GM19193 (cell line): ENCODE measurements around the gene ELANE.

Experiments used
- POLR2A ChIP-seq: IDR thresholded peaks from 4 replicates; pipeline ENCODE4 v1.6.1; 2011; ENCODE audit not compliant: insufficient read depth, insufficient read length; ENCODE audit errors: extremely low read depth

The ELANE gene

GRCh38 chr19:810883-811489, 41.1 kb upstream of the ELANE start:
- TF ChIP-seq POLR2A = no peak

- TF ChIP-seq POLR2A = no peak
Observed at GRCh38 chr19:811506-812048, 40.5 kb upstream of the ELANE start.

- no peak for TF ChIP-seq POLR2A
Observed at GRCh38 chr19:812049-812746, 39.9 kb upstream of the ELANE start.

GRCh38 chr19:812747-813218, 39.3 kb upstream of the ELANE start:
- TF ChIP-seq POLR2A = no peak

GRCh38 chr19:813219-814151, 38.6 kb upstream of the ELANE start:
- TF ChIP-seq POLR2A = peak; percentile 30

GRCh38 chr19:814152-815078, 37.7 kb upstream of the ELANE start:
- peak; percentile 53 for TF ChIP-seq POLR2A

- TF ChIP-seq POLR2A = no peak
Observed at GRCh38 chr19:815079-815774, 36.9 kb upstream of the ELANE start.

- no peak for TF ChIP-seq POLR2A
Observed at GRCh38 chr19:815775-816499, 36.2 kb upstream of the ELANE start.

GRCh38 chr19:816500-816857, 35.6 kb upstream of the ELANE start:
- TF ChIP-seq POLR2A = no peak

GRCh38 chr19:821231-821824, 30.8 kb upstream of the ELANE start:
- TF ChIP-seq POLR2A = no peak

- TF ChIP-seq POLR2A = no peak
Observed at GRCh38 chr19:821825-822503, 30.1 kb upstream of the ELANE start, which contains the start of gene PLPPR3. Gene PLPPR3 (minus strand): TSS chr19:821955. CDS start chr19:821559, 396 bp downstream.

GRCh38 chr19:823565-824121, 28.5 kb upstream of the ELANE start:
- TF ChIP-seq POLR2A = no peak
